K562 (cell line): ENCODE data around the gene CASP7. TPM values are rescaled to one million over a fixed set of nuclear protein-coding genes. Genes with fewer than 3 reads are reported as not detected.

ENCODE experiments used
- ARID3B ChIP-seq: fragments of 250-450 bp; sonication (Bioruptor Pico); IDR thresholded peaks from 2 replicates; pipeline ENCODE4 v1.4.0; 2020; ENCODE audit warnings: borderline replicate concordance
- CHAMP1 ChIP-seq: fragments of 450-650 bp; IDR thresholded peaks from 2 replicates; pipeline ENCODE4 v1.6.1; 2016; ENCODE audit warnings: mild to moderate bottlenecking
- ELK3 ChIP-seq: fragments of 450-650 bp; formaldehyde crosslinking; IDR thresholded peaks from 2 replicates; pipeline ENCODE4 v1.4.0; 2020; ENCODE audit warnings: mild to moderate bottlenecking
- GABPB1 ChIP-seq: sonication (generic); formaldehyde crosslinking; IDR thresholded peaks from 2 replicates; pipeline ENCODE4 v1.8.0; 2022; ENCODE audit warnings: mild to moderate bottlenecking, missing genetic modification reagents
- HNRNPH1 ChIP-seq: fragments of 200-400 bp; formaldehyde crosslinking; optimal IDR thresholded peaks from 2 replicates; pipeline ENCODE3; 2017; ENCODE audit warnings: low read depth, mild to moderate bottlenecking, low read length, moderate library complexity
- JUN ChIP-seq, 2 experiments: sonication (generic) in 1 of 2; formaldehyde crosslinking in 1 of 2; IDR thresholded peaks; 2 replicates each; pipeline versions ENCODE4 v1.6.1 to v1.8.0; 2012 to 2022; ENCODE audit warnings: borderline replicate concordance in 2 of 2, mild to moderate bottlenecking in 2 of 2, improper control_type of control experiment in 1 of 2, low read depth in 1 of 2, low read length in 1 of 2, missing genetic modification reagents in 1 of 2
- MTA3 ChIP-seq: fragments of 450-650 bp; formaldehyde crosslinking; IDR thresholded peaks from 2 replicates; pipeline ENCODE4 v1.6.1; 2017; ENCODE audit warnings: mild to moderate bottlenecking, borderline replicate concordance
- NKRF ChIP-seq: fragments of 450-650 bp; IDR thresholded peaks from 2 replicates; pipeline ENCODE4 v1.6.1; 2016; ENCODE audit warnings: borderline replicate concordance
- POLR2A ChIP-seq: fragments of 450-650 bp; conservative IDR thresholded peaks from 2 replicates; pipeline ENCODE4 v1.6.1; 2016
- SMARCE1 ChIP-seq: fragments of 450-650 bp; IDR thresholded peaks from 2 replicates; pipeline ENCODE4 v1.7.1; 2016; ENCODE audit warnings: mild to moderate bottlenecking
- TARDBP ChIP-seq: fragments of 450-650 bp; IDR thresholded peaks from 2 replicates; pipeline ENCODE4 v1.6.1; 2016
- UBTF ChIP-seq, 2 experiments: IDR thresholded peaks; 2 replicates each; pipeline ENCODE4 v1.6.1; 2012; ENCODE audit warnings: improper control_type of control experiment in 2 of 2, low read depth in 2 of 2, low read length in 2 of 2, borderline replicate concordance in 1 of 2
- ZBED1 ChIP-seq: IDR thresholded peaks from 2 replicates; pipeline ENCODE4 v1.6.1; 2014
- ZHX1 ChIP-seq: fragments of 150-350 bp; conservative IDR thresholded peaks from 2 replicates; pipeline ENCODE4 v1.6.1; 2014; ENCODE audit warnings: low read length
- polyA plus RNA-seq, 8 experiments: library from polyadenylated mRNA; depleted of rRNA in 4 of 8; stranded (reverse) in 5 of 8; unstranded in 3 of 8; fragments of >200 nt; fragmentation: Nextera tagmentation in 2 of 8; fragmentation: Illumina TruSeq in 1 of 8; extraction: Ambion mirVana in 2 of 8; extraction: Trizol in 1 of 8; gene quantifications; 2 replicates each; pipeline versions ENCODE4 v1.2.1 to v1.2.3, GENCODE V29; 2011 to 2014; ENCODE audit warnings: inconsistent platforms in 1 of 8, missing spikeins in 1 of 8
- total RNA-seq, 7 experiments: library from RNA; depleted of rRNA in 6 of 7; stranded (reverse); fragments of >200 nt in 6 of 7; fragmentation: Illumina TruSeq in 2 of 7; extraction: Trizol in 2 of 7; gene quantifications; 2 replicates each; pipeline versions ENCODE4 v1.2.1 to v1.2.3, GENCODE V29; 2011 to 2021; ENCODE audit warnings: low replicate concordance in 1 of 7

Gene CASP7
- total and polyA plus RNA-seq, 9 of the 15 experiments (the other 6 are each of a cell fraction or from before 2014, with no cell fraction given), result 2.2 to 23.3 (median 9.0) TPM

GRCh38 chr10:113718969-113719822, 39.5 kb downstream of the CASP7 start (continued):
- TF ChIP-seq NKRF (no peak), HNRNPH1 (no peak), ARID3B (no peak), JUN (IDR thresholded peaks at IDR 0.05; ENCODE audit: borderline replicate concordance, low read depth, low read length) (no peak), JUN (CRISPR knock-in tag; IDR thresholded peaks at IDR 0.05; ENCODE audit: borderline replicate concordance) (no peak), UBTF (IDR thresholded peaks at IDR 0.05; ENCODE audit: borderline replicate concordance in 1 of 2, low read depth in 2 of 2, low read length in 2 of 2) (no peak), TARDBP (no peak), CHAMP1 (no peak), GABPB1 (CRISPR knock-in tag) (peak; percentile 77), ZBED1 (no peak), ELK3 (CRISPR knock-in tag) (no peak), SMARCE1 (no peak), MTA3 (0 out of 2 replicates have a peak, but pooled peaks have one; percentile 33), POLR2A (peak; percentile 61), ZHX1 (no peak)
